Measurements from ENCODE around the gene RAP2C. TPM values are rescaled to one million over a fixed set of nuclear protein-coding genes. Genes with fewer than 3 reads are reported as not detected.

The RAP2C gene
- total RNA-seq = 10.9 and 12.3 TPM in 2 replicates

DNA sequence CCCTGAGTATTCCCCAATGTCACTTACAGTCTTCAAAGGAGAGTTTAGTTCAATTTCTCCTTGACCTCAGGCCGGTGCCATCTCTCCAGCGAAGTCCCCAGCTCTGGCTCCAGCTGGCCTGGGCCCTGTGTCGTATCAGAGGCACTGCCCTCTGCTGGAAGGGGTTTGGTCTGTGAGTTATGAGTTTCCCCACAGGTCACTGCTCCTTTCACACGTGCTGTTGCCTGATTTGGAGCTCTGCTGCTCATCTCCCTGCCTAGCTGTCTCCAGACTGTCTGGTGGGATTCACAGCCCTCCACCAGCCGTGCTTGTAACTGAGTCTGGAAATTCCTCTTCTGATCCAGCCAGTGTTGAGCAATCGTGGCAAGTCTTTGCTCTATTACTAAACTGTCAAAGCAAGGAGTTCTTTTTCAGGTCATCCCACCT, at the start of gene RAP2C:
RAP2C (minus strand) TSS at position 105 of the 426 bp plus-strand sequence. CDS start 2,179 bp downstream, outside the sequence.
- peak; percentile 50 to 75 for DNase-seq (ENCODE audit: low read depth in 2 of 2)

DNA sequence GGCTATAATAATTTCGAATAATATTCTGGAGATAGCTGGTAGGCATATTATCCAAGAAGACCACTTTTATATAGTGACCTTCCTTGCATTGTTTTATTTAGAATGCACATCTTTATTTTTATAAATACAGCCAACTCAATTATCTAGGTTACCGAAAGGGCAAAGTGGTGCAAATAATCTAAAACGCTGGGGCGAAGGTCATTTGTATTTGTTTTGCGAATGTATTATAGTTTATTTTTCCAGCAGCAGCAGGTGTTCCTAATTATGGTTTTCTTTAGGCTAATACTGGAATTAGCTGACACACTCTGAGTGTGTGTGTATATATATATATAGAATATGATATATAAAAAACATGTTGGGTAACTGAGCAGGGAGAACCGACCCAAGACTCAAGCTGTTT, 48.1 kb upstream of the RAP2C start:
- no peak for DNase-seq (ENCODE audit: low read depth in 2 of 2)

DNA sequence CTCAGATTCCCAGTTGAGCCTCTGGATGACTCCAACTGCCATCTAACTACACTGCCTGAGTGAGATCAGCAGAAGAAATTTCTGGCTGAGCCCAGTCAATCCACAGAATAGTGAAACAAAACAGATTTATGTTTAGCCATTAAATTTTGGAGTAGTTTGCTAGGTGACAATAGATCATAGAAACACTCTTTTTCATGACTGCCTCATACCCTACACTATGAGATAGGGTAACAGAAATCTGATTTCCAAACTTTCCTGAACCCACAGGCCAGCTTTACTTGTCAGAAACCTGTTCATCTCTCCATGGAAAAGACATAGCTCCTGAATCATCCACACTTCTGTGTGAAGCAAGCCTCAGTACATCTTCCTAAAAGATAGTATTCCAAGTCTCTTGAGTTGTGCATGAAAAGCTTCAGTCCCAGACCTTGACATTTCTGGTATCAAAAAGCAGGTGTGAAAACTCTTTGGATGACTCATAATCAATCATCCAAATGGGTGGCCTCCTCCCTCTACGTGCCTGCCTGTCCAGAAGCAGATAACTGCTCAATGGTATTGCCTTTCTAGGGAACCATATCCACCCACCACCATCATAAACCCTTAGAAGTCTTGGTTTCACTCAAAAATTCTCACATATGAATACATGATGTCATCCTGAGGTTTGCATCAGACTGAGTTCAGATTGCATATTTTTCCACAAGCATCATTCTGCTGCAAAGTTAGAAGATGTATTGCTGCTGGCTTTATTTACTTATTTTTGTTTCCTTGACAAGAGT, 47.5 kb upstream of the RAP2C start:
- no peak for DNase-seq (ENCODE audit: low read depth in 2 of 2)

DNA sequence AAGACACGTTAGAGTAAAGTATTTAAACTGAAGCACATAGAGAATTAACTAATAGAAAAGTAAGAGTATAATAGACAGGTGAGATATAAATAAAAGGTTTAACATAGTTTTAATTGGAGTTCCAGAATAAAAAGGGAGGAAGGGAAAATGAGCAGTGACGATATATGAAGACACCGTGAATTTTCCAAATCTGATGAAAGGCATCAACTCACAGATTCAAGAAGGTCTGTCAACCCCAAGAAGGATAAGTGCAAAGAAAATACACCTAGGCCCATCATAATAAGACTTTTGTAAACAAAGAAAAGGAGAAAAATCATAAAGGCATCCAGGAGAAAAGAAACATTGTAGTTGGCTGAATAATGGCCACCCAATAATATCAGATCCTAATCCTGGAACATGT, 43.9 kb upstream of the RAP2C start:
- no peak for DNase-seq (ENCODE audit: low read depth in 2 of 2)

DNA sequence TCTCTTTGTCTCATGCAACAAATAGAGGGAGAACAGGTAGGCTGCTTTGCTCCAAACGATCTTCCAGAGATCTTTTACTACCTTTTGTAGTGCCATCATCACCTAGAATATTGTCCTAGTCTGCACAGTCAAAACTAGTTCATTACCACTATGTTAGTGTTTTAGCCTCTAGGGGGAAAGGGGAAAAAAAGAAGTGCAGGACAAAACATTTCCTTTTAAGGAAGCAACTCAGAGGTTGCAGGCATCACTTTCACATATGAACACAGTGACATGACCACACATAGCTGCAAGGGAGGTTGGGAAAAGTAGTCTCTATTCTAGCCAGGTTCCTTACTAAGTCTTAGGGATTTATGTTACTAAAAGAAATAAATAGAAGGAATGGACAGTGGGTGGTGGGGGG, 39.3 kb upstream of the RAP2C start:
- DNase-seq (ENCODE audit: low read depth in 2 of 2) = no peak

DNA sequence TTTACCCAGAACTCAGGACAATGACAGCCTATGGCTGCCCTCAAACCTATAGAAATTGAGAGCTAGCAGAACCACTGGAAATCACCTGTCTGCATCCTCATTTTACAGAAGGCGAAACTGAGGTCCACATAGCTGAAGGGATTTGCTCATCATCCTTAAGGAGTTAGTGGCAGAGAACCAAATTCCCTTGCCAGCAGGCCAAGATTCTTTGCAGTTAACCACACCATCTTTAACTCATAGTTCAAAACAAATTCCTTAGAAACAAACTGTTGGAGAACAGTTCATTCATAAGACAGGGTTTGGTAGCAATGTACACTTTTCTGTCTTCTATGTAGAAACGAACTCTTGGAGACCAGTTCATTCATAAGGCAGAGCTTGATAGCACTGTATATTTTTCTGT, 37.9 kb upstream of the RAP2C start:
- no peak for DNase-seq (ENCODE audit: low read depth in 2 of 2)

DNA sequence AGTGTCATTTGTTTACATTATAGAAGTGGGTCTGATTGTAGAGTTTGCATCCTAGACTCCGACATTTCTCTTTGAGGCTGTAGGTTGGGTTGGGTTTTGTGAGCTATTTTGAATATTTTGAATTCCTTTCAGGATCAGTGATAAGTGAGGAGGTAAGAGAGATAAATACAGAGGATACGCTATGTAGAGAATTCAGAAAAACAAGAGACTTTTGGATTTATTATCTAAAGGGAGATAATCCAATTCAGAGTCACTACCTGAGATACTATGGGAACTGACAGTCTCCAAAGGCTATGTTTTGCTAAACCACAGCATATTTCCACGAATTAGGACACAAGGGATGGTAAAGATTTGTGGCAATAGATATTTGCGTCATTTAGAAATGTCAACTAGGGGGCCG, 16.9 kb upstream of the RAP2C start:
- no peak for DNase-seq (ENCODE audit: low read depth in 2 of 2)

DNA sequence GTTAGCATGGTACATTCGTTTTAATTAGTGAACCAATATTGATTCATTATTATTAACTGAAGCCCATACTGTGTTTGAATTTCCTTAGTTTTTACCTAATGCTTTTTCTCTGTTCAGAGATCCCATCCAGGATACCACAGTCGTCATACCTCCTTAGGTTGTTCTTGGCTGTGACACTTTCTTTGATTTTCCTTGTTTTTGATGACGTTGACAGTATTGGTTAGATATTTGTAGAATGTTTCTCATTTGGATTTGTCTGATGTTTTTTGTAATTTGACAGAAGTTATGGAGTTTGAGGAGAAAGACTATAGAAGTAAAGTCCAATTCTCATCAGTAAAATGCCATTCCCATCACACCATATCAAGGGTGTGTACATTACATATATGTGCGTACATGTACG, 16.2 kb upstream of the RAP2C start:
- no peak for DNase-seq (ENCODE audit: low read depth in 2 of 2)

DNA sequence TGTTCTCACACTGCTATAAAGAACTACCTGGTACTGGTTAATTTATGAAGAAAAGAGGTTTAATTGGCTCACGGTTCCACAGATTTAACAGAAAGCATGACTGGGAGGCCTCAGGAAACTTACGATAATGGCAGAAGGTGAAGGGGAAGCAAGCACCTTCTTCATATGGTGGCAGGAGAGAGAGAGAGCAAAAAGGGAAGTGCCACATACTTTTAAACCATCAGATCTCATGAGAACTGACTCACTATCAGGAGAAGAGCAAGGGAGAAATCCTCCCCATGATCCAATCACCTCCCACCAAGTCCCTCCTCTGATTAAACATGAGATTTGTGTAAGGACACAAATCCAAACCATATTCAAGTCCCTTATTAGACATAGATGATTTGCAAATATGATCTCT, 12.3 kb upstream of the RAP2C start:
- no peak for DNase-seq (ENCODE audit: low read depth in 2 of 2)

DNA sequence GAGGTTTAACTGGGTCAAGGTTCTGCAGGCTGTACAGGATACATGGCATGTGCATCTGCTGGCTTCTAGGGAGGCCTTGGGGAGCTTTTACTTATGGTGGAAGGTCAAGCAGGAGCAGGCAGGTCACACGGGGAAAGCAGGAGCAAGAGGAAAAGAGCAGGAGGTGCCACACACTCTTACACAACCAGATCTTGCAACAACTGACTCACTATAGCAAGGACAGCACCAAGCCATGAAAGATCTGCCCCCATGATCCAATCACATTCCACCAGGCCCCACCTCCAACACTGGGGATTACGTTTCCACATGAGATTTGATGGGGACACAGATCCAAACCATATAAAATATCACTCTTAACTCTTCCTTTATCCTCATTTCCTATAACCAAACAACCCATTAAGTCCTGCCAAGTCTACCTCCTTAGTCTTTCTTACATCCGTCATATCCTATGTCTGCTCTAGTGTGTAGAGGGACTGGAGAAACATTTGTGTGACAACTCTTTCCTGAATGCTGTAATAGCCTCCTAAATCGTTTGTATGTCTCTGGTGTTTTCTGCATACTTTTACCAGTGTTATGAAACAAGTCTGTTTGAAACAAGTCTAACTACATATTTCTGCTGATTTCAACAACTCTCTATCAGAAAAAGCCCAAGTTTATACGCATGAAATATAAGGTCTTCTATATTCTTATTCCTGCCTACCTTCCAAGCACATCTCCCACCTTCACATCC, 8.3 kb upstream of the RAP2C start:
- no peak for DNase-seq (ENCODE audit: low read depth in 2 of 2)

DNA sequence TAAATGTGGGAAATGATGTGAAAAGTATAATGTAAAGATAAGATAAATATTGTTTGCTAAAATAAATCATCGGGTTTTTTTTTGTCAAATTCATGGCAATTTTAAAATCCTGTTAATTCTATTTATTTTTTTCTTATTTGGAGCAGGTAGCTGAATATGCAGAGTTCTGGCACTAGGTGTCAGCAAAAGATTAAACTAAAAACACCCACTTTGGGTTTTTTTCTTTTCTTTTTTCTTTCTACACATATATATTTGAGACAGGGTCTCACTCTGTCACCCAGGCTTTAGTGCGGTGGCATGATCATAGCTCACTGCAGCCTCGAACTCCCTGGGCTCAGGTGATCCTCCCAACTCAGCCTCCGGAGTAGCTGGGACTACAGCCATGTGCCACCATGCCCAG, 6.9 kb upstream of the RAP2C start:
- DNase-seq (ENCODE audit: low read depth in 2 of 2) = peak in 1 of 2 donors; percentile 13

DNA sequence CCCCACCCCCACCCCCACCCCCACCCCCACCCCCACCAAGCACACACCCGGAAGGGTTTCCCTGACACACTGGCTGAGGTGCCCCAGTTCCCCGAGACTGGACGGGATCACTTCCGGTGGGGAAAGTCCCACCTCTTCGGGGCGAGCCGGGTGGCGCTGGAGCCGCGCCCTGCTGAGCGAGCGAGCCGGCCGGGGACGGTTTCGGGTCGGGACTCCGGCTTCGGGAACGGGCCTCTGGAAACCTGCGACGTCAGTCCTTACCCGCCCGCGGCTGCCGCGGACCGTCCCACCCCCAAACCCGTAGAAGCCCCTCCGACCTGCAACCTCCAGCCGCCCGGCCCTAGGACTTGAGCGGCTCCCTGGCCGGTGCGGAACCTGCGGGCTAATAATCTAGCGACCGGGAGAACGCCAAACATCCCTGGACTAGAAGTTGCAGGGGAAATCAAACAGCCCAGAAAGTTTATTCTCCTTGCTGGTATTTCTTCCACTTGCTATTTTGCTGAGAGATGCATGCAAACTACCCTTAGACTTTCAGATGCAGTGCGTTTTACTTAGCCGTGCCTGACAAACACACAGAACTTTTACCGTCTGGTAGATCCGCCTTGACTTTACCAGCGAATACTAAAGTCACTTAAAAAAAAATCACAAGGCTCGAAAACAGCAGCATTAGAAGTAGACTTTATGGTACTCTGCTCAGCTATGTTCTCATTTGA, 991 bp downstream of the RAP2C start:
- DNase-seq (ENCODE audit: low read depth in 2 of 2) = peak; percentile 65 to 83

DNA sequence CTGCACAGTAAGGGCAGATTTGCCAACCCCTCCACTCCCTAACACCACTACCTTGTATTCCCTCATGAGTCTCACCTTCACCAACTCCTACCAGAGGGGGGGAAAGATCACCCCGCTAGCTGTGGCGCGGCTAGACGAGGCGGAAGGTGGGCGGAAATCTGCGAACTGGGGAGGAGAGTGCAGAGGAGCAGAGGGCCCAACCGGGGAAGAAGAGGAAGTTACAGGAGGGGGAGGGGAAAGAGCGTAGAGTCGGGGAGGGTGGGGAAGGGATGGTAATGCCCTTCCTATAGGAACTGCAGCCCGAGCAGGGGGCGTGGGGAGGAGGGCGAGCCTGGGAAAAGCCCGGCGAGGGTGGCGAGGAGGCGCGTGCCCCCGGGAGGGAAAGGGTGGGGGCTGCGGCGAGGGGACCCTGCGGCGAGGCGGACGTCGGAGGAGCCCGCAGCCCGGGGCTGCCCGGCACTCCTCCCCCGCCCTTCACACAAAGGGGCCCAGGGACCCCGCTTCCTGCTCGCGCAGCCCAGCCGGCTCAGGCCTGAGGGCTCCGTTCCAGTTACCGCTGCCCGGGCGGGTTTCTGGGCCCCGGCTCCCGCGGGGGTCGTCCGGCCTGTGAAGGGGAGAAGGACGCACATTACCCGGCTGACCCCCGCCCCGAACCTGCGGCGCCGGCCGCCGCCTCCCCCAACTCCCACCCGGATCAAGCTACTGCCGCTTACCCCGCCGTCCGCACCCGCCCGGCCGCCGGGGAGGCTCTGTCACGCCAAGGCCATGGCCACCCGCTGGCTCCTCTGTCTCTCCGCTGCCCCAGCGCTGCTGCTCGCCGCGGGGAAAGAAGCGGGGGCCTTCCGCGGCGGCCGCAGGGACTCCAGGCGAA, 1.8 kb downstream of the RAP2C start:
- DNase-seq (ENCODE audit: low read depth in 2 of 2) = peak; percentile 50 to 85

DNA sequence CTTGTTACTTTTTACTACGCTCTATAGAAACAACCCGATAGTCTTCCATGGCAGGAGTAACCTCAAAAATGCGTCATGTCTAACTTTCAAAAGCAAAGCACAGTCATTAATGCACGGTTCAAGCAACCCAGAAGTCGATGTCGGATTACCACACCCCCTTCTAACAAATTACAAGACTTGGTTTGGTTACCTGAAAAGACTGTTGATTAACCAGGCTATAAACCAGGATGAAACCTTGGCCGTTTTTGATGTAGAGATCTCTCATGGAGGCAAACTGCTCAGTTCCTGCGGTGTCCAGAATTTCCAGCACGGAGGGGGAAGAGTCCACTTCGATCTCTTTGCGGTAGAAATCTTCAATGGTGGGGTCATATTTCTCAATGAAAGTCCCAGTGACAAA, 2.4 kb downstream of the RAP2C start:
- DNase-seq (ENCODE audit: low read depth in 2 of 2) = peak in 1 of 2 donors; percentile 6

DNA sequence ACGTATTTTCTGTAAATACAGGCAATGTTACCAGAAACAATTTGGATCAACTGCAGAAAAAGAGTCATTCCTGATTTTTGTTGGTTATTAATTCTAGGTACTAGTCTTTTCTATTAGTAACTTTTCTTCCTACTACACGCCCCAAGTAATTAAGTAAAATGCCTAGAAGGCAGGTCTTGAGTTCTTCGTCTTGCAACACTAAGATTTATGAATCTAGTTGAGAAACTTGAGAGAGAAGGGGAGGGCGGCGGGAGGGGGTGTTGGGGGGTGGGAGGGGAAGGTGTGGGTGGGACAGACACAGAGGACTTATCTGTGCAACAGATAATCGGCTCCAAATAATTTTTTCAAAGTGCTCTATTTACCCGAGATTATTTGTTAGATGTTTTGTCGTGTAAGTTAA, 3.0 kb downstream of the RAP2C start:
- no peak for DNase-seq (ENCODE audit: low read depth in 2 of 2)

DNA sequence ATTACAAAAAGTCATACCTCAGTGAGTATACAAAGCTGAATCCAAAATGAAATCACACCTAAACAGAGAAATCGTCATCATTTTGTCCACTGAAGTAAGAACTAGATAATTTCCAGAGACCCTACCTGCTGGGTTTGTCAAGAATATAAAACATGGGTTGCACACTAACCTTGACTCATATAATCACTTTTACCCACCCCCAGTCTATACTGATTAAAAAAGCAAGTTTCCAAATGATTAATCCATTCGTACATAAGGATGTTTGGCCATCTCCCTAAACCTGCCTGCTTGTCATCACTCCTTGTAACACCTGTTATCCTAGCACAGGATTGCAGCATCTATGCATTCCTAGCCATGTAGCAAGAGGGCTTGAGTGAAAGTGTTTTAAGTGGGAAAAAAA, 4.7 kb downstream of the RAP2C start:
- no peak for DNase-seq (ENCODE audit: low read depth in 2 of 2)

DNA sequence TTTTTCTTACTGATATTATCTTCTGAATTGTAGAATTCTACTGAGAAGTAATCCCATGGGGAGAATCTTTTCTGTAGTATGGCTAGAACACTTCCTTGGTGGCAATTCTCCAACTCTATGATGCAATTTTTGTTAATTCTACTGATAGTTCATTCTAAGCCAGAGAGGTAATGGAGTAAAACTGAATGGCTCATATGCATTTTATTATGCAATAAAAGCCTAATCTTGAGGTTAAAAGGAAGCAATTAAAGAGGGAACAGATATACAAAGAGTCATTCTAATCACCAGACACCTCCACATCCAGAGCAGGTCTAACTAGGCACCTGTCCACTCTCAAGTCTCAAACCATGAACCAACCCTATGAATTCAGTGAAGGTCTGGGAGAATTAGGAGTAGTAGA, 9.7 kb downstream of the RAP2C start:
- DNase-seq (ENCODE audit: low read depth in 2 of 2) = no peak

DNA sequence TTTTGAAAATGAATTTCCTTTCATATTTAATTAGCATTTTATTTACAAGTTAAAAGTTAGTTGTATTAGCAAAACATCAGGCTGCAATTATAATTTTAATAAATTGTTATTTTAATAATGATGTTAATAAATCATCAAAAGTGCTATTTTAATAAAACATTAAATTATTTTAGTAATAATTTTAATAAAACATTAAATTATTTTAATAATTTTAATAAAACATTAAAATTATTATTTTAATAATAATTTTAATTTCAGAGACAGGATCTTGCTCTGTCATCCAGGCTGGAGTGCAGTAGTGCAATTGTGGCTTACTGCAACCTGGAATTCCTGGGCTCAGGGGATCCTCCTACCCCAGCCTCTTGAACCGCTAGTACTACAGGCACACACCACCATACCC, 10.8 kb downstream of the RAP2C start:
- no peak for DNase-seq (ENCODE audit: low read depth in 2 of 2)

DNA sequence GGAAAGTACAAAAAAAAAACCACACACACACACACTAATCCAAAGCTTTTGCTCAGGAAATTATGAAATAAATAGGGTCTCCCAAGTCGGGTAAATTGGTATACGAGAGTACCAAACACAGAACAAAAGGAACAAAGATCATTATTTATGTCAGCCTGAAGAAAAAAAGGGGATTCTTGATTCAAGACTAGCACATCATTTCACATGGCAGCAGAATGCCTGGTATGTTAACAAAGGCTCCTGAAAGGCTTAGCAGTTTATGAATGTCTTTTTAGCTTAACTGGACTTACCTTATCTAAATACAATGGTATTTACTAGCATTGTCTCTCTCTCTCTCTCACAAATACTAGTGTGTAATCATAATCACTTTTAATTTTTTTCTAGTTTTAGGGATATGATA, 11.3 kb downstream of the RAP2C start:
- no peak for DNase-seq (ENCODE audit: low read depth in 2 of 2)

DNA sequence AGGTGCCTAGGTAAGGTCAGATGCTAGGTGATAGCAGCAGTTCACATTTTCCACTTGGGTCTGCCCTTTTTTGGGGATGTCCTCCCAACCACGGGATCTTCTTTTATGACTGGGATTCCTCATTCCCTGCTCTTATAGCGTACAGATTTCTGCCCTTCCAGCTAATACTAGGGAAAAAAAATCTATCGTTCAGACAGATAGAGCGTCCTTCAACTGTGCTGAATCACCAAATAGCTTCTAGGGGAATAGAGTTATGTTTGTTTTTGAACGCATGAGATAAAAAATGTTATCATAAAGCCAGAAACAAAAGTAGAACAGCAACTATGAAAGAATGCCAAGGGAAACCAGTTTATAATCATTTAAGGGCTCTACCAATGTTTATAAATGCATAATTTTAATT, 13.0 kb downstream of the RAP2C start:
- DNase-seq (ENCODE audit: low read depth in 2 of 2) = no peak

DNA sequence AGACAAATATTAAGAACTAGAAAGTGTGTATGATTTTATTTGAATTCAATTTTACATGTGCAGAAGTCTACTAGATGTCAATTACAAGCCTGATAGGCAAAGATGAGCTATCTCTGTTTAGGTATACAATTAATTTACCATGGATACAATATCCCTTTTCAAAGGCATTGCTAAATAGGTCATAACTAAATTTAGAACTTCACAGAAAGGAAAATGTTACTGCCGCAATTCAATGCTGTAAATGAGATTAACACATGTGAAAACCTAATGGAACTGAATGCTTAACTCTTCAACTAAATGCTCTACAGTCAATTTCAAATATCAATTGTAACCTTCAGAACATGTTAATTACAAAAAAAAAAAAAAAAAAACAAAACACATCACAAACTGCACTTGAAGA, 14.6 kb downstream of the RAP2C start:
- no peak for DNase-seq (ENCODE audit: low read depth in 2 of 2)

DNA sequence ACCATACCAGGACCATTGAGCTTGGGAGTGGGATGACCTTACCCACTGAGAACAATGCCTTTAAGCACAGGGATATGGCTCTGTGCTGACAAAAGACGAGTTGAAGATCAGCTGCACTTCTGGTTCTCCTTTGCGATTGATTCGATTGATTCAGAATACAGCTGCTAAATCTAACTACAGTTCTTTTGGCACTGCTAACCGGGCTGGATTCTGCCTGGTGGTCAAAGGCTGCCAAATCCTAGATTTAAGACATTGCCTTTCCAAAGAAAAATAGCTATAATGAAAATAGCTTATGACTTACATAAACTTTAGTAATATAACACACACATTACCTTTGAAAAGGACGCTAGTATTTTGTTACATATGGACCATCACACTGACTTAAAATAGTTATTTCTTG, 18.3 kb downstream of the RAP2C start:
- no peak for DNase-seq (ENCODE audit: low read depth in 2 of 2)
